Spleen (tissue), 11 donors: Measurements from ENCODE around the gene PDCD11. TPM values are rescaled to one million over a fixed set of nuclear protein-coding genes. Genes with fewer than 3 reads are reported as not detected.
"Not testable (repeated sequence)": the region's sequence is repeated elsewhere in the genome, so short reads cannot be mapped to it uniquely, and the experiment has no call there.

ENCODE experiments used
- DNase-seq: peaks from one replicate; pipeline ENCODE4 v3.0.0-alpha.2; 2020
- H3K27ac ChIP-seq, 8 donors: fragments of 200-600 bp; sonication (generic) in 7 of 8; 1 replicate in 4 of 8; 2 replicates in 4 of 8; pipeline versions ENCODE4 v1.5.0 to v1.8.0; 2016 to 2021; ENCODE audit warnings: inconsistent platforms in 4 of 8, mild to moderate bottlenecking in 4 of 8, moderate library complexity in 1 of 8
- H3K27me3 ChIP-seq, 7 donors: fragments of 200-600 bp; sonication (generic) in 6 of 7; replicated peaks in 1 of 7; 1 replicate in 4 of 7; 2 replicates in 3 of 7; pipeline versions ENCODE4 v1.5.0 to v1.8.0; 2016 to 2021; ENCODE audit warnings: inconsistent platforms in 3 of 7, mild to moderate bottlenecking in 1 of 7
- H3K36me3 ChIP-seq, 6 donors: fragments of 200-600 bp; sonication (generic) in 5 of 6; 1 replicate in 4 of 6; 2 replicates in 2 of 6; pipeline versions ENCODE4 v1.5.0 to v1.8.0; 2016 to 2021; ENCODE audit warnings: inconsistent platforms in 2 of 6
- H3K4me1 ChIP-seq, 6 donors: fragments of 200-600 bp; sonication (generic) in 5 of 6; 1 replicate in 3 of 6; 2 replicates in 3 of 6; pipeline versions ENCODE4 v1.5.0 to v1.8.0; 2016 to 2021; ENCODE audit warnings: inconsistent platforms in 3 of 6
- H3K4me3 ChIP-seq, 8 donors: fragments of 200-600 bp; sonication (generic) in 7 of 8; 1 replicate in 4 of 8; 2 replicates in 4 of 8; pipeline versions ENCODE4 v1.5.0 to v1.8.0; 2016 to 2021; ENCODE audit warnings: inconsistent platforms in 4 of 8, mild to moderate bottlenecking in 4 of 8, moderate library complexity in 2 of 8
- H3K9me3 ChIP-seq, 8 donors: fragments of 200-600 bp; sonication (generic) in 7 of 8; 1 replicate in 4 of 8; 2 replicates in 4 of 8; pipeline versions ENCODE4 v1.5.0 to v1.8.0; 2016 to 2021; ENCODE audit warnings: inconsistent platforms in 4 of 8
- CTCF ChIP-seq, 11 experiments: fragments of 200-600 bp in 7 of 11; fragments of 450-650 bp in 4 of 11; sonication (generic) in 4 of 11; IDR thresholded peaks in 8 of 11; conservative IDR thresholded peaks in 3 of 11; 1 replicate in 7 of 11; 2 replicates in 4 of 11; pipeline versions ENCODE4 v1.4.0 to v1.8.0; 2016 to 2021; ENCODE audit warnings: antibody characterized with exemption in 11 of 11, inconsistent platforms in 4 of 11, mild to moderate bottlenecking in 1 of 11
- POLR2A ChIP-seq, 3 donors: fragments of 450-650 bp; IDR thresholded peaks; one replicate each; pipeline ENCODE4 v1.5.1; 2017; ENCODE audit warnings: antibody characterized with exemption in 3 of 3, mild to moderate bottlenecking in 1 of 3
- POLR2AphosphoS5 ChIP-seq, 3 donors: sonication (generic); formaldehyde crosslinking; IDR thresholded peaks; one replicate each; pipeline ENCODE4 v1.5.1; 2017; ENCODE audit warnings: antibody characterized with exemption in 3 of 3
- WGBS, 5 donors: extraction: QIAGEN DNeasy Blood & Tissue Kit in 3 of 5; methylation state at CpG; one replicate each; pipeline versions ENCODE4 v1.1.5 to v1.1.7; 2013 to 2018; 5-methylcytosine and 5-hydroxymethylcytosine counted together
- intact Hi-C: fragments of 100-400 bp; cut with DNase I; formaldehyde crosslinking; loops from one replicate; pipeline ENCODE4 v1.15.0; 2023; ENCODE audit warnings: low total_unique reads
- polyA plus RNA-seq, 3 donors: library from polyadenylated mRNA; stranded (reverse); fragments of 200-250 nt; gene quantifications; one replicate each; pipeline ENCODE4 v1.2.1, GENCODE V29; 2013
- total RNA-seq, 7 donors: library from RNA; depleted of rRNA in 3 of 7; stranded (reverse); fragments of >200 nt in 3 of 7; fragmentation: NEBNext Ultra II Directional in 4 of 7; extraction: Animal tissue kit (Norgen Biotek cat#: 25700) in 4 of 7; gene quantifications; one replicate each; pipeline versions ENCODE4 v1.1.0 to v1.2.1, GENCODE V29; 2016 to 2021
- donor health status: healthy with polysubstance abuse.
- donor health status: DM: no; HTN: no; CAD: no; lungs with moderate emphysema.
- donor health status: DM: no; HTN: no; CAD: no.
- donor health status: Bipolar disorder and iron deficiency.
- donor health status: healthy.
- donor health status: DM: no; HTN: no; CAD: no.
- donor health status: DM: yes; HTN: yes; CAD: no.

PDCD11 gene
- total and polyA plus RNA-seq, 10 donors: 13.9 to 41.9 (median 22.7) TPM

- peaks cover 0 to 30% (median 21%) of the 10 kb centered on the region in 6 donors for H3K4me1 ChIP-seq
- intact Hi-C loops: loop anchor here (2.0 kb wide), 2 partner anchors 59 to 65 kb away; no protein-coding TSS in a partner anchor
- H3K36me3 ChIP-seq: no peaks in the 10 kb centered on the region
- H3K9me3 ChIP-seq: no peaks in the 10 kb centered on the region
- H3K27me3 ChIP-seq: no peaks in the 10 kb centered on the region
- no peak for DNase-seq
- H3K27ac ChIP-seq: no peak overlapping the region
- WGBS, 5 donors: 56 to 62% (median 59%) methylated on average over 12 of the region's 12 CpGs
- no peak overlapping the region for H3K4me3 ChIP-seq
- peak; percentile 49 to 79 (median 70) for TF ChIP-seq CTCF (IDR thresholded peaks at IDR 0.05 in 8 of 11, conservative IDR thresholded peaks at IDR 0.05 in 3 of 11)
- TF ChIP-seq POLR2A (IDR thresholded peaks at IDR 0.05): no peak
- no peak for TF ChIP-seq POLR2AphosphoS5 (IDR thresholded peaks at IDR 0.05)
Measured at GRCh38 chr10:103481974-103482531, 85.6 kb downstream of the PDCD11 start.

- H3K4me1 ChIP-seq: peaks cover 0 to 25% (median 11%) of the 10 kb centered on the region in 6 donors
- WGBS, 5 donors: 82 to 95% (median 88%) methylated on average over 8 of the region's 8 CpGs
- H3K9me3 ChIP-seq, intact Hi-C loops, H3K4me3 ChIP-seq, DNase-seq, H3K27me3 ChIP-seq, H3K36me3 ChIP-seq, H3K27ac ChIP-seq: not testable (repeated sequence)
Measured at GRCh38 chr10:103486635-103487409, 90.4 kb downstream of the PDCD11 start.

- no peaks in the 10 kb centered on the region for H3K9me3 ChIP-seq
- H3K36me3 ChIP-seq: no peaks in the 10 kb centered on the region
- H3K27me3 ChIP-seq: peaks cover 0 to 3% (median 0%) of the 10 kb centered on the region in 7 donors
- no peak overlapping the region for H3K4me3 ChIP-seq
- DNase-seq: no peak
- 84 to 96% (median 94%) methylated on average over 2 of the region's 2 CpGs for WGBS, 5 donors
- H3K27ac ChIP-seq: no peak overlapping the region
- peaks cover 0 to 26% (median 10%) of the 10 kb centered on the region in 6 donors for H3K4me1 ChIP-seq
- intact Hi-C loops: no loop called here
- TF ChIP-seq POLR2A (IDR thresholded peaks at IDR 0.05): no peak
- no peak for TF ChIP-seq POLR2AphosphoS5 (IDR thresholded peaks at IDR 0.05)
- TF ChIP-seq CTCF (IDR thresholded peaks at IDR 0.05 in 8 of 11, conservative IDR thresholded peaks at IDR 0.05 in 3 of 11): no peak
Measured at GRCh38 chr10:103487410-103487708, 90.9 kb downstream of the PDCD11 start.

GRCh38 chr10:103490986-103491314 lies 94.5 kb downstream of the PDCD11 start:
- Histone ChIP-seq H3K4me1 (peaks cover 7 to 44% (median 26%) of the 10 kb centered on the region in 6 donors), H3K4me3 (no peak overlapping the region), H3K27ac (no peak overlapping the region), H3K9me3 (no peaks in the 10 kb centered on the region), H3K36me3 (no peaks in the 10 kb centered on the region), H3K27me3 (peaks cover 0 to 39% (median 27%) of the 10 kb centered on the region in 7 donors)
- no peak for DNase-seq
- WGBS, 5 donors: 75 to 95% (median 91%) methylated on average over 1 of the region's 1 CpG
- TF ChIP-seq POLR2A (IDR thresholded peaks at IDR 0.05) (no peak), POLR2AphosphoS5 (IDR thresholded peaks at IDR 0.05) (no peak), CTCF (IDR thresholded peaks at IDR 0.05 in 8 of 11, conservative IDR thresholded peaks at IDR 0.05 in 3 of 11) (no peak)
- intact Hi-C loops: no loop called here
